H1 (cell line): Measurements from ENCODE around the gene CCSAP. TPM values are rescaled to one million over a fixed set of nuclear protein-coding genes. Genes with fewer than 3 reads are reported as not detected.

Experiments
- CTCF ChIA-PET: fragments of 300-600 bp; sonication (Branson Sonifier 250); formaldehyde crosslinking; loops from one replicate; lab custom pipeline; 2021; ENCODE audit not compliant: partially characterized antibody; lab: Charles Lee
- POLR2A ChIA-PET: fragments of 300-600 bp; sonication (Branson Sonifier 250); formaldehyde crosslinking; loops from one replicate; lab custom pipeline; 2021; ENCODE audit warnings: inconsistent platforms; ENCODE audit not compliant: partially characterized antibody; lab: Charles Lee
- DNase-seq, 2 experiments: peaks; one replicate each; pipeline versions ENCODE4 v3.0.0 to v3.0.0-alpha.2; 2010 to 2022; ENCODE audit warnings: low spot score in 2 of 2, low read depth in 1 of 2, mixed read lengths in 1 of 2
- FAIRE-seq: peaks from 2 replicates; lab custom pipeline; 2011; peaks lifted over from hg19 to GRCh38; lab: Jason Lieb, UNC
- H2AFZ ChIP-seq: 2 replicates; pipeline ENCODE4 v1.8.1; 2012; ENCODE audit warnings: low read length, inconsistent platforms
- H2AK5ac ChIP-seq: 2 replicates; pipeline ENCODE4 v1.6.1; 2013; ENCODE audit warnings: low read depth, low read length
- H2BK120ac ChIP-seq: replicated peaks from 2 replicates; pipeline ENCODE3; 2013; ENCODE audit warnings: low read depth, low read length, inconsistent platforms
- H2BK12ac ChIP-seq: 2 replicates; pipeline ENCODE4 v1.6.1; 2013; ENCODE audit warnings: low read depth, low read length
- H2BK15ac ChIP-seq: 2 replicates; pipeline ENCODE4 v1.6.1; 2013; ENCODE audit warnings: low read length
- H2BK20ac ChIP-seq: 2 replicates; pipeline ENCODE4 v1.6.1; 2013; ENCODE audit warnings: low read length
- H2BK5ac ChIP-seq: 2 replicates; pipeline ENCODE4 v1.6.1; 2013; ENCODE audit warnings: low read depth, low read length
- H3K14ac ChIP-seq: 2 replicates; pipeline ENCODE4 v1.6.1; 2013; ENCODE audit warnings: inconsistent platforms; ENCODE audit not compliant: insufficient read length
- H3K18ac ChIP-seq: 2 replicates; pipeline ENCODE4 v1.6.1; 2013; ENCODE audit warnings: low read length; ENCODE audit errors: extremely low read depth
- H3K23ac ChIP-seq: 2 replicates; pipeline ENCODE4 v1.6.1; 2013; ENCODE audit warnings: inconsistent platforms; ENCODE audit not compliant: insufficient read length
- H3K23me2 ChIP-seq: 2 replicates; pipeline ENCODE4 v1.6.1; 2013; ENCODE audit warnings: low read depth, low read length
- H3K27ac ChIP-seq: 2 replicates; pipeline ENCODE4 v1.6.1; 2011; ENCODE audit warnings: low read depth, low read length, inconsistent platforms
- H3K27me3 ChIP-seq, 4 experiments: replicated peaks in 1 of 4; 1 replicate in 1 of 4; 2 replicates in 3 of 4; pipeline versions ENCODE4 v1.6.1 to v1.8.1; 2011 to 2013; ENCODE audit warnings: low read length in 3 of 4, mild to moderate bottlenecking in 3 of 4, inconsistent platforms in 2 of 4, mixed read lengths in 2 of 4, moderate library complexity in 1 of 4; ENCODE audit not compliant: control insufficient read depth in 3 of 4, insufficient read depth in 3 of 4; ENCODE audit errors: extremely low read depth in 1 of 4
- H3K36me3 ChIP-seq, 4 experiments: 2 replicates each; pipeline versions ENCODE4 v1.6.1 to v1.8.1; 2011 to 2013; ENCODE audit warnings: mild to moderate bottlenecking in 4 of 4, low read length in 3 of 4, moderate library complexity in 2 of 4, control low read depth in 1 of 4, inconsistent platforms in 1 of 4; ENCODE audit not compliant: insufficient read depth in 4 of 4, control insufficient read depth in 2 of 4
- H3K4ac ChIP-seq: replicated peaks from 2 replicates; pipeline ENCODE3; 2013; ENCODE audit warnings: low read length, low read depth, mixed read lengths, inconsistent platforms; ENCODE audit not compliant: insufficient read length
- H3K4me1 ChIP-seq, 4 experiments: replicated peaks in 1 of 4; 1 replicate in 1 of 4; 2 replicates in 3 of 4; pipeline versions ENCODE4 v1.6.1 to v1.8.1; 2011 to 2013; ENCODE audit warnings: low read length in 3 of 4, inconsistent platforms in 2 of 4, mixed read lengths in 1 of 4; ENCODE audit not compliant: insufficient read depth in 4 of 4, control insufficient read depth in 3 of 4
- H3K4me2 ChIP-seq, 2 experiments: 2 replicates each; pipeline versions ENCODE4 v1.6.1 to v1.8.1; 2011 to 2013; ENCODE audit warnings: low read depth in 2 of 2, low read length in 2 of 2, control low read depth in 1 of 2, inconsistent platforms in 1 of 2, mild to moderate bottlenecking in 1 of 2; ENCODE audit not compliant: insufficient read depth in 1 of 2
- H3K4me3 ChIP-seq, 4 experiments: fragments of 200-600, 300-600 bp in 1 of 4; sonication (generic), shearing (Covaris generic), sonication (Bioruptor Twin) in 1 of 4; 2 replicates each; pipeline versions ENCODE4 v1.5.1 to v1.8.1; 2011 to 2016; ENCODE audit warnings: low read length in 4 of 4, low read depth in 3 of 4, control low read depth in 2 of 4, inconsistent platforms in 2 of 4, mild to moderate bottlenecking in 2 of 4, mixed read lengths in 1 of 4, moderate library complexity in 1 of 4; ENCODE audit not compliant: insufficient read depth in 2 of 4; ENCODE audit errors: extremely low read depth in 1 of 4
- H3K56ac ChIP-seq: replicated peaks from 2 replicates; pipeline ENCODE3; 2013; ENCODE audit warnings: low read depth, mild to moderate bottlenecking, mixed read lengths, low read length, inconsistent platforms; ENCODE audit not compliant: insufficient read length
- H3K79me1 ChIP-seq: 2 replicates; pipeline ENCODE4 v1.6.1; 2013; ENCODE audit warnings: low read depth, low read length, control low read depth
- H3K79me2 ChIP-seq, 2 experiments: 2 replicates each; pipeline versions ENCODE4 v1.6.1 to v1.8.1; 2012 to 2013; ENCODE audit warnings: low read length in 2 of 2, mild to moderate bottlenecking in 2 of 2, inconsistent platforms in 1 of 2; ENCODE audit not compliant: insufficient read depth in 2 of 2, control insufficient read depth in 1 of 2
- H3K9ac ChIP-seq, 4 experiments: replicated peaks in 1 of 4; 1 replicate in 1 of 4; 2 replicates in 3 of 4; pipeline versions ENCODE4 v1.6.1 to v1.8.1; 2011 to 2013; ENCODE audit warnings: low read depth in 3 of 4, low read length in 3 of 4, control low read depth in 2 of 4, mild to moderate bottlenecking in 2 of 4, moderate library complexity in 2 of 4, inconsistent platforms in 1 of 4; ENCODE audit errors: extremely low read depth in 1 of 4
- H3K9me3 ChIP-seq, 2 experiments: 2 replicates each; pipeline versions ENCODE4 v1.6.1 to v1.8.1; 2012 to 2013; ENCODE audit warnings: mild to moderate bottlenecking in 2 of 2, moderate library complexity in 2 of 2, control low read depth in 1 of 2, inconsistent platforms in 1 of 2, low read depth in 1 of 2, low read length in 1 of 2, mixed read lengths in 1 of 2; ENCODE audit not compliant: insufficient read depth in 2 of 2
- H4K20me1 ChIP-seq, 2 experiments: replicated peaks in 1 of 2; 2 replicates each; pipeline versions ENCODE3 to v1.8.1; 2011 to 2013; ENCODE audit warnings: inconsistent platforms in 2 of 2, low read length in 2 of 2, mild to moderate bottlenecking in 1 of 2; ENCODE audit not compliant: insufficient read depth in 2 of 2, control insufficient read depth in 1 of 2
- H4K5ac ChIP-seq: 2 replicates; pipeline ENCODE4 v1.6.1; 2013; ENCODE audit warnings: low read length, low read depth, mixed read lengths, inconsistent platforms; ENCODE audit not compliant: insufficient read length
- H4K8ac ChIP-seq: 2 replicates; pipeline ENCODE4 v1.8.0; 2013; ENCODE audit warnings: mild to moderate bottlenecking, moderate library complexity, low read length, inconsistent platforms; ENCODE audit not compliant: insufficient read depth; ENCODE audit errors: extremely low read depth
- H4K91ac ChIP-seq: replicated peaks from 2 replicates; pipeline ENCODE3; 2013; ENCODE audit warnings: low read length, mixed read lengths, inconsistent platforms; ENCODE audit not compliant: insufficient read length
- HDAC6 ChIP-seq: IDR thresholded peaks from one replicate; pipeline ENCODE4 v1.7.1; 2012; ENCODE audit warnings: low read depth, mild to moderate bottlenecking, inconsistent platforms, low read length, moderate library complexity
- SAP30 ChIP-seq: fragments of 300-600 bp; sonication (generic); IDR thresholded peaks from 2 replicates; pipeline ENCODE4 v1.7.1; 2012; ENCODE audit warnings: low read length, moderate library complexity, mild to moderate bottlenecking, inconsistent platforms; ENCODE audit not compliant: insufficient read depth, insufficient replicate concordance
- TBP ChIP-seq: IDR thresholded peaks from 2 replicates; pipeline ENCODE4 v1.6.1; 2011; ENCODE audit warnings: low read depth, low read length, improper control_type of control experiment
- WGBS, 2 experiments: shearing (Covaris generic) in 1 of 2; methylation state at CpG; one replicate each; pipeline versions ENCODE4 v1.1.6 to v1.1.7; 2013 to 2015; ENCODE audit warnings: low lambda C conversion rate in 2 of 2, mixed read lengths in 2 of 2, inconsistent platforms in 1 of 2, low coverage in 1 of 2, missing lambda C conversion rate in 1 of 2; ENCODE audit not compliant: insufficient replicate concordance in 2 of 2, insufficient coverage in 1 of 2, insufficient read length in 1 of 2; ENCODE audit errors: extremely low coverage in 1 of 2, missing lambda C conversion rate in 1 of 2; 5-methylcytosine and 5-hydroxymethylcytosine counted together
- polyA plus RNA-seq, 7 experiments: library from polyadenylated mRNA; depleted of rRNA in 3 of 7; stranded (reverse) in 5 of 7; unstranded in 2 of 7; fragments of >200 nt in 5 of 7; fragments of 200-250 nt in 2 of 7; gene quantifications; 1 replicate in 5 of 7; 2 replicates in 1 of 7; 4 replicates in 1 of 7; pipeline versions ENCODE4 v1.2.1 to v1.2.3, GENCODE V29; 2011 to 2013; ENCODE audit warnings: missing spikeins in 2 of 7, mixed read lengths in 2 of 7
- total RNA-seq: library from RNA; stranded (reverse); fragmentation: NEBNext Ultra II Directional; extraction: Animal tissue kit (Norgen Biotek cat#: 25700); gene quantifications from 2 replicates; pipeline ENCODE4 v1.2.1, GENCODE V29; 2021

CCSAP gene
- total and polyA plus RNA-seq, 2 of the 8 experiments (the other 6 are each of a cell fraction or from before 2014, with no cell fraction given), result 3.5 to 17.2 TPM

- Histone ChIP-seq H3K4ac (no peak overlapping the region), H3K4me1 (peaks cover 0 to 3% (median 0%) of the 10 kb centered on the region in 4 experiments; a peak in 1 of 7 replicates), H3K27ac (no peak overlapping the region), H3K79me2 (no peaks in the 10 kb centered on the region), H4K5ac (no peak overlapping the region), H3K9ac (no peak overlapping the region), H3K79me1 (no peaks in the 10 kb centered on the region), H2BK15ac (no peak overlapping the region), H3K56ac (no peak overlapping the region), H4K20me1 (no peaks in the 10 kb centered on the region), H2BK120ac (no peak overlapping the region), H3K36me3 (no peaks in the 10 kb centered on the region), H3K27me3 (no peaks in the 10 kb centered on the region; a peak in 2 of 7 replicates), H2BK12ac (no peak overlapping the region), H4K91ac (no peak overlapping the region), H2AK5ac (no peak overlapping the region), H3K23me2 (no peaks in the 10 kb centered on the region), H2AFZ (no peak overlapping the region), H4K8ac (no peak overlapping the region), H2BK20ac (no peak overlapping the region), H3K9me3 (no peaks in the 10 kb centered on the region), H3K14ac (no peak overlapping the region), H3K18ac (no peak overlapping the region), H3K4me2 (peak overlapping the region; percentile 12 to 41; a peak in 1 of 4 replicates), H3K4me3 (no peak overlapping the region; a peak in 1 of 8 replicates), H2BK5ac (no peak overlapping the region), H3K23ac (no peak overlapping the region)
- FAIRE-seq (peak; percentile 79), DNase-seq (no peak)
- ChIA-PET CTCF (interaction anchor here (0.9 to 1.7 kb wide), 5 partner anchors 12 to 102 kb away, joined by 3 to 4 read pairs (median 3); no protein-coding TSS in a partner anchor), POLR2A (interaction anchor here (1.4 kb wide), 2 partner anchors 12 to 16 kb away, joined by 4 read pairs; no protein-coding TSS in a partner anchor)
- 23% methylated on average over 4 of the region's 4 CpGs; no CpG with 5 or more reads in 1 of the 2 experiments for WGBS, 2 experiments
- TF ChIP-seq TBP (no peak), SAP30 (no peak), HDAC6 (no peak)
These were observed 17.6 kb upstream of the CCSAP start for GRCh38 chr1:229360420-229360819.
